Karpas-422 (cell line): ENCODE measurements around the gene LSP1. TPM values are rescaled to one million over a fixed set of nuclear protein-coding genes. Genes with fewer than 3 reads are reported as not detected.
"Not testable (repeated sequence)": the region's sequence is repeated elsewhere in the genome, so short reads cannot be mapped to it uniquely, and the experiment has no call there.

Source experiments
- DNase-seq: peaks from one replicate; pipeline ENCODE4 v3.0.0-alpha.2; 2015
- H2AFZ ChIP-seq: fragments of 200-600 bp; sonication (generic); 2 replicates; pipeline ENCODE4 v1.6.1; 2014; ENCODE audit warnings: antibody characterized with exemption, low read length, mixed read lengths
- H3K27ac ChIP-seq: fragments of 200-600 bp; sonication (generic); 2 replicates; pipeline ENCODE4 v1.5.1; 2014; ENCODE audit warnings: mild to moderate bottlenecking, low read length, moderate library complexity
- H3K27me3 ChIP-seq: fragments of 200-600 bp; sonication (generic); 2 replicates; pipeline ENCODE4 v1.6.1; 2014; ENCODE audit warnings: low read length, mixed read lengths
- H3K36me3 ChIP-seq: fragments of 200-600 bp; sonication (generic); 2 replicates; pipeline ENCODE4 v1.6.1; 2014; ENCODE audit warnings: low read length, mixed read lengths; ENCODE audit not compliant: insufficient read depth
- H3K4me1 ChIP-seq: fragments of 200-600 bp; sonication (generic); 2 replicates; pipeline ENCODE4 v1.6.1; 2014; ENCODE audit warnings: mild to moderate bottlenecking, low read length, mixed read lengths
- H3K4me2 ChIP-seq: fragments of 200-600 bp; sonication (generic); 2 replicates; pipeline ENCODE4 v1.6.1; 2014; ENCODE audit warnings: low read length, low read depth, mild to moderate bottlenecking; ENCODE audit not compliant: poor library complexity, severe bottlenecking
- H3K4me3 ChIP-seq: fragments of 200-600 bp; sonication (generic); 2 replicates; pipeline ENCODE4 v1.5.1; 2014; ENCODE audit warnings: mild to moderate bottlenecking, antibody characterized with exemption, low read length, mixed read lengths
- H3K79me2 ChIP-seq: fragments of 200-600 bp; sonication (generic); 2 replicates; pipeline ENCODE4 v1.6.1; 2014; ENCODE audit warnings: mild to moderate bottlenecking, low read length, mixed read lengths
- H3K9ac ChIP-seq: fragments of 200-600 bp; sonication (generic); 2 replicates; pipeline ENCODE4 v1.6.0; 2014; ENCODE audit warnings: low read length
- H3K9me2 ChIP-seq: fragments of 200-600 bp; sonication (generic), shearing (Covaris generic); replicated peaks from 2 replicates; pipeline ENCODE4 v1.6.0; 2014; ENCODE audit warnings: mild to moderate bottlenecking, low read length, moderate library complexity; ENCODE audit not compliant: insufficient read depth
- H3K9me3 ChIP-seq: fragments of 300-700, 200-600 bp; sonication (generic); 2 replicates; pipeline ENCODE4 v1.6.1; 2014; ENCODE audit warnings: low read length, mixed read lengths
- H4K20me1 ChIP-seq: fragments of 200-600 bp; sonication (generic); 2 replicates; pipeline ENCODE4 v1.6.1; 2014; ENCODE audit warnings: mild to moderate bottlenecking, antibody characterized with exemption, low read length, low read depth; ENCODE audit not compliant: insufficient read depth
- total RNA-seq: library from RNA; depleted of rRNA; stranded (reverse); fragments of >200 nt; shearing (Covaris generic); gene quantifications from 2 replicates; pipeline ENCODE4 v1.2.3, GENCODE V29; 2014; ENCODE audit warnings: low replicate concordance

Gene LSP1
- total RNA-seq, 1 experiment from 2014 or later: 46.9 TPM

DNA sequence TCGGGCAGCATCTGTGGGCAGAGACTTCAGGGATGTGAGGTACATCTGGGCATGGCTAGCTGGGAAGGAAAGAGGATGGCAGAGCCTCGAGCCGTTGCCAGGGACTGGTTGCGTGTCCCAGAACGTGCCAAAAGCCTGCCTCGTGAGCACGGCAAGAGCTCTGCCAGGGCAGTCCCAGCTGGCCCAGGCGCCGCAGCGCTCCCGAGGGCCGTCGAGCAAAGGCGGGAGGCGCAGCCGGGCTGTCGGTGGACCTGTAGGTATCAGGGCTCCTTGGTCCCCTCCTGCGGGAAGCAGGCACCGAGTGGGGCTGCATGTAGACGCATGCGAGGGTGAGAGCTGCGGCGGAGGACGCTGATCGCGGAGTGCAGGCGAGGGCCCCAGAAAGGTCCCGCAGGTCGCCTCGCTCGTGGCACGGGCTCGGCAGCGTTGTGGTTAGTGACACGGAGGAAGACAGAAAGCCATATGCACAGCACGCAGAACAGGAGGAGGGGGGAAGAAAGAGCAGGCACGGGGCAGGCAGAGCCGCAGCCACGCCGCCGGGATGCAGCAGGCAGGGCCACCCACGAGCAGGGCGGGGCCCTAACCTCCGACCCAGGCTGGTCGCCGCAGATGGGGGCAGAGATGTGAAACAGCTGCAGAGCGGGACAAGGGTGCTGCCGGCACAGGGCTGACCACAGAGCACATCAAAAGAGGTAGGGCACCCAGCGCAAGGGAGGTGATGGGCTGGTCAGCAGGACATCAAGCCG is 18.0 kb downstream of the LSP1 start:
- Histone ChIP-seq H4K20me1 (peaks cover 52% of the 10 kb centered on the region; the same call in 1 of the 2 replicates), H3K4me1 (peaks cover 13% of the 10 kb centered on the region), H3K27me3 (no peaks in the 10 kb centered on the region), H3K79me2 (no peaks in the 10 kb centered on the region), H3K9ac (no peak overlapping the region), H3K4me3 (no peak overlapping the region), H3K4me2 (no peak overlapping the region), H3K9me3 (no peaks in the 10 kb centered on the region), H3K27ac (no peak overlapping the region), H3K36me3 (no peaks in the 10 kb centered on the region), H2AFZ (no peak overlapping the region), H3K9me2 (no peaks in the 10 kb centered on the region)
- DNase-seq: no peak

DNA sequence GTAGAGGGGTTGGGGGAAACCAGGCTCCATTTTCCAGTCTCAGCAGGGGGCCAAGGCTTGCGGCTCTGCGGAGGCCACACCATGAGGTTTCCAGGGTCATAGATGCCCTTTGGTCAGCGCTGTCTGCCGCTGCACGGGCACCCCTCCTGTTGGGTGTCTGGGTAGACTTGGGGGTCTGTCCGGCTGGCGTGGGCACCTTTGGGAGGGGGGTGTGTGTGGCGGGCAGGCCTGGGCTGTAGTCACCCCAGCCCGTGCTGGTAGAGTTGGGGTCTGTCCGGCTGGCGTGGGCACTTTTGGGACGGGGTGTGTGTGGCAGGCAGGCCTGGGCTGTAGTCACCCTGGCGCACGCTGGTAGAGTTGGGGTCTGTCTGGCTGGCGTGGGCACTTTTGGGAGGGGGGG is 18.6 kb downstream of the LSP1 start:
- no peaks in the 10 kb centered on the region for H3K27me3 ChIP-seq
- H3K4me2 ChIP-seq: no peak overlapping the region
- H3K79me2 ChIP-seq: no peaks in the 10 kb centered on the region
- H4K20me1 ChIP-seq: peaks cover 49% of the 10 kb centered on the region; the same call in 1 of the 2 replicates
- H3K27ac ChIP-seq: no peak overlapping the region
- no peak overlapping the region for H3K9ac ChIP-seq
- H3K9me3 ChIP-seq: no peaks in the 10 kb centered on the region
- no peak overlapping the region for H2AFZ ChIP-seq
- H3K4me3 ChIP-seq: no peak overlapping the region
- no peaks in the 10 kb centered on the region for H3K36me3 ChIP-seq
- H3K9me2 ChIP-seq: no peaks in the 10 kb centered on the region
- DNase-seq: no peak
- peaks cover 13% of the 10 kb centered on the region for H3K4me1 ChIP-seq

DNA sequence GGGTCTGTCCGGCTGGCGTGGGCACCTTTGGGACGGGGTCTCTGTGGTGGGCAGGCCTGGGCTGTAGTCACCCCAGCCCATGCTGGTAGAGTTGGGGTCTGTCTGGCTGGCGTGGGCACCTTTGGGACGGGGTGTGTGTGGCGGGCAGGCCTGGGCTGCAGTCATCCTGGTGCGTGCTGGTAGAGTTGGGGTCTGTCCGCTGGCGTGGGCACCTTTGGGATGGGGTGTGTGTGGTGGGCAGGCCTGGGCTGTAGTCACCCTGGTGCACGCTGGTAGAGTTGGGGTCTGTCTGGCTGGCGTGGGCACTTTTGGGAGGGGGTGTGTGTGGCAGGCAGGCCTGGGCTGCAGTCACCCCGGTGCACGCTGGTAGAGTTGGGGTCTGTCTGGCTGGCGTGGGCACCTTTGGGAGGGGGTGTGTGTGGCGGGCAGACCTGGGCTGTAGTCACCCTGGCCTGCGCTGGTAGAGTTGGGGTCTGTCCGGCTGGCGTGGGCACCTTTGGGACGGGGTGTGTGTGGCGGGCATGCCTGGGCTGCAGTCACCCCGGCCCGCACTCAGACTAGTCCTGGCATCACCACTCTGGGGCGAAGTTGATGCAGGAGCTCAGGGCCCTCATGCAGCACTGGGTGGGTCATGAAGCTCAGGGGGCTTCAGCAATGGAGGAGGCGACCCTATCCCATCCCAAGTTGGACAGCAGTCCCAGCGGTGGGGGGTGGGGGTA is 19.5 kb downstream of the LSP1 start:
- Histone ChIP-seq H2AFZ (no peak overlapping the region), H3K79me2 (no peaks in the 10 kb centered on the region), H3K4me2 (no peak overlapping the region), H3K4me3 (no peak overlapping the region), H3K4me1 (peaks cover 13% of the 10 kb centered on the region), H4K20me1 (peaks cover 43% of the 10 kb centered on the region; the same call in 1 of the 2 replicates), H3K9ac (no peak overlapping the region), H3K36me3 (no peaks in the 10 kb centered on the region), H3K9me3 (no peaks in the 10 kb centered on the region), H3K9me2 (no peaks in the 10 kb centered on the region), H3K27ac (no peak overlapping the region), H3K27me3 (no peaks in the 10 kb centered on the region)
- no peak for DNase-seq

- H3K27me3 ChIP-seq: no peaks in the 10 kb centered on the region
- H3K4me1 ChIP-seq: peaks cover 9% of the 10 kb centered on the region
- peaks cover 40% of the 10 kb centered on the region; the same call in 1 of the 2 replicates for H4K20me1 ChIP-seq
- no peak for DNase-seq
- no peak overlapping the region for H3K9ac ChIP-seq
- no peaks in the 10 kb centered on the region for H3K9me3 ChIP-seq
- H3K27ac ChIP-seq: no peak overlapping the region
- H3K4me2 ChIP-seq: no peak overlapping the region
- no peaks in the 10 kb centered on the region for H3K36me3 ChIP-seq
- H3K9me2 ChIP-seq: no peaks in the 10 kb centered on the region
- no peaks in the 10 kb centered on the region for H3K79me2 ChIP-seq
- no peak overlapping the region for H3K4me3 ChIP-seq
- no peak overlapping the region for H2AFZ ChIP-seq
These were observed 20.3 kb downstream of the LSP1 start for GRCh38 chr11:1873048-1873812.

DNA sequence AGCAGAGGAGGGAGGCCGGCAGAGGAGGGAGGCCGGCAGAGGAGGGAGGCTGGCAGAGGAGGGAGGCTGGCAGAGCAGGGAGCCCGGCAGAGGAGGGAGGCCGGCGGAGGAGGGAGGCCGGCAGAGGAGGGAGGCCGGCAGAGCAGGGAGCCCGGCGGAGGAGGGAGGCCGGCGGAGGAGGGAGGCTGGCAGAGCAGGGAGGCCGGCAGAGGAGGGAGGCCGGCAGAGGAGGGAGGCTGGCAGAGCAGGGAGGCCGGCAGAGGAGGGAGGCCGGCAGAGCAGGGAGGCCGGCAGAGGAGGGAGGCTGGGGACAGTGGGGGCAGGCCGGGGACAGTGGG is 20.9 kb downstream of the LSP1 start:
- H3K9ac ChIP-seq, H3K36me3 ChIP-seq, H3K9me3 ChIP-seq, H2AFZ ChIP-seq, H3K4me1 ChIP-seq, H3K4me2 ChIP-seq, DNase-seq, H3K9me2 ChIP-seq, H3K4me3 ChIP-seq, H3K27me3 ChIP-seq, H3K27ac ChIP-seq, H3K79me2 ChIP-seq: not testable (repeated sequence)
- peaks cover 40% of the 10 kb centered on the region; the same call in 1 of the 2 replicates for H4K20me1 ChIP-seq

GRCh38 chr11:1874441-1875092 is 21.7 kb downstream of the LSP1 start:
- H3K9ac ChIP-seq, H3K4me3 ChIP-seq, H3K27ac ChIP-seq, H3K36me3 ChIP-seq, H3K27me3 ChIP-seq, H3K4me2 ChIP-seq, H3K9me2 ChIP-seq, H2AFZ ChIP-seq, H3K9me3 ChIP-seq, H3K4me1 ChIP-seq, H3K79me2 ChIP-seq, DNase-seq: not testable (repeated sequence)
- H4K20me1 ChIP-seq: peaks cover 34% of the 10 kb centered on the region; the same call in 1 of the 2 replicates

DNA sequence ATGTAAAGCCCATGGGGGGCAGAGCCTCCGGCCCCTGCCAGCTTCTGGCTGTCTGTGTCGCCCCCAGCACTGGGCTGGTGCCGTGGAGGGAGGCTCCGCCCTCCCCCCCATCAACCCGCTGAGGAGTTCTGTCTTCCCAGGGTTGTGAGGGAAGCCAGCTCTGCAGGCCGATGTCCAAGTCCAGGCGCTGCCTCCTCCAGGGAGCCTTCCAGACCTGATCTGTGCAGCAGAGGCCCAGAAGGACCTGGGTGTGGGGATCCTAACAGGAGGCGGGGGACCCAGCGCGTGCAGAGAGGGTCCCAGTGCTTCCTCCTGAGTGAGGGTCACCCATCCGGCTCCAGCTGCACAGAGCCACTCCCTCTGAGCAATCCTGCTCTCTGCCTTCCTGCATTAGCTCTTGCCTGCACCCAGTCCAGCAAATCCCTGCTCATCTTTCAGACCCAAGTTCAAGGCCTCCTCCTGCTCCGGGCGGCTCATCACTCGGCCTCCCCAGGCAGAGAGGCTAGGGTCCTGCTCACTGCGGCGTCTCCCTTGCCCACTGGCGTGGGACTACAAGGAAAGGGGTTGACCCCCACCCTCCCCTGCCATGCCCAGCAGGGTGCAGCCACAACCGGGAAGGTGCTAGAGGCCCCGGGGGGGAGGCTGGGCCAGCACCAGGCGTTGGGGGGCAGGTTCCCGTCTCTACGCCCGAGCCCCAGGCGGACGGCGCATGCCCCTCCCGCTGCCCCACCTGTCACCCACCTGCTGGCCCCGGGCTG is 22.4 kb downstream of the LSP1 start:
- H4K20me1 ChIP-seq: peaks cover 30% of the 10 kb centered on the region; the same call in 1 of the 2 replicates
- no peaks in the 10 kb centered on the region for H3K9me3 ChIP-seq
- no peak overlapping the region for H3K4me2 ChIP-seq
- H3K36me3 ChIP-seq: no peaks in the 10 kb centered on the region
- H2AFZ ChIP-seq: no peak overlapping the region
- no peak overlapping the region for H3K27ac ChIP-seq
- no peaks in the 10 kb centered on the region for H3K4me1 ChIP-seq
- no peaks in the 10 kb centered on the region for H3K79me2 ChIP-seq
- no peak for DNase-seq
- H3K27me3 ChIP-seq: no peaks in the 10 kb centered on the region
- no peaks in the 10 kb centered on the region for H3K9me2 ChIP-seq
- H3K9ac ChIP-seq: no peak overlapping the region
- H3K4me3 ChIP-seq: no peak overlapping the region
